AG04449 (cell line): ENCODE data around the gene HOXA13.
A peak's percentile ranks its signal among the peaks of the same experiment; 100 is the strongest.

Source experiments
- CTCF ChIA-PET: fragments of 350-600 bp; formaldehyde crosslinking; extraction: SDS; loops from one replicate; lab custom pipeline; 2021; ENCODE audit warnings: antibody characterized with exemption; lab: Yijun Ruan, JAX
- POLR2A ChIA-PET: fragments of 400-600, 350-600 bp; formaldehyde crosslinking; extraction: SDS; loops from one replicate; lab custom pipeline; 2020; ENCODE audit warnings: antibody characterized with exemption, inconsistent platforms; lab: Yijun Ruan, JAX
- DNase-seq: peaks from one replicate; pipeline ENCODE4 v3.0.0-alpha.2; 2010; ENCODE audit warnings: low read depth, low spot score
- H3K4me3 ChIP-seq: 2 replicates; pipeline ENCODE4 v1.5.1; 2011; ENCODE audit warnings: low read depth, mild to moderate bottlenecking, control low read depth, low read length
- CTCF ChIP-seq: IDR thresholded peaks from one replicate; pipeline ENCODE4 v1.5.1; 2011; ENCODE audit warnings: mild to moderate bottlenecking, moderate library complexity, low read length, control low read depth, inconsistent platforms; ENCODE audit not compliant: insufficient read depth; ENCODE audit errors: missing control alignments

HOXA13 gene

GRCh38 chr7:27245798-27246691 is 46.2 kb upstream of the HOXA13 start:
- no peak overlapping the region for H3K4me3 ChIP-seq
- no peak for DNase-seq
- ChIA-PET CTCF (no interaction called here), POLR2A (no interaction called here)
- TF ChIP-seq CTCF, result no peak

DNA sequence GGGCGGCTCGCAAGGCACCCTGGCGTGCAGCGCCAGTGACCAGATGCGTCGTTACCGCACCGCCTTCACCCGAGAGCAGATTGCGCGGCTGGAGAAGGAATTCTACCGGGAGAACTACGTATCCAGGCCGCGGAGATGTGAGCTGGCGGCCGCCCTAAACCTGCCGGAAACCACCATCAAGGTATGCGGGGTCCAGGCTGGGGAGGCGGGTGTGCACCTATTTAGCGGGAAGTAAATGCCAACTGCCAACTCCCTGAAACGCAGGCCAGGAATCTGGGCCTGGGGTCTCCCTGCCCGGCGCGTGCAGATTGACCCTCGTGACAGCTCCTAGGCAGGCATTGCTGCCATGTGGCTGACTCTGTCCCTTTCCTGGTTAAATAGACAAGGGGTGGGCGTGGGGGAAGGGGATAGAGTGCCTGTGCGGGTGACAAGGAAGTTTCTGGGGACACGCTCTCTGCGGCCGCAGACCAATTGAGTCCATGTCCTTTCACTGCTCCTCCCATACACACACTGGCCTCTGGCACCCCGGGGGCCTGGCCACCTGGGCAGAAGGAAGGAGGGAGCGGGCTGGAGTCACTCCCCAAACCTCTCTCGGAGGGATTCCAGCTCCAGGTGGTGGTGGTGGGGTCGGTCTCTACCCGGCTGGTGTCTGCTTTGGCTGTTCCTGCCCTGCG is 45.4 kb upstream of the HOXA13 start:
- no peak overlapping the region for H3K4me3 ChIP-seq
- DNase-seq, result no peak
- no peak for TF ChIP-seq CTCF
- CTCF ChIA-PET, result no interaction called here
- POLR2A ChIA-PET, result no interaction called here

- POLR2A ChIA-PET, result no interaction called here
- no peak for DNase-seq
Measured at GRCh38 chr7:27244488-27245123, 44.7 kb upstream of the HOXA13 start.

DNA sequence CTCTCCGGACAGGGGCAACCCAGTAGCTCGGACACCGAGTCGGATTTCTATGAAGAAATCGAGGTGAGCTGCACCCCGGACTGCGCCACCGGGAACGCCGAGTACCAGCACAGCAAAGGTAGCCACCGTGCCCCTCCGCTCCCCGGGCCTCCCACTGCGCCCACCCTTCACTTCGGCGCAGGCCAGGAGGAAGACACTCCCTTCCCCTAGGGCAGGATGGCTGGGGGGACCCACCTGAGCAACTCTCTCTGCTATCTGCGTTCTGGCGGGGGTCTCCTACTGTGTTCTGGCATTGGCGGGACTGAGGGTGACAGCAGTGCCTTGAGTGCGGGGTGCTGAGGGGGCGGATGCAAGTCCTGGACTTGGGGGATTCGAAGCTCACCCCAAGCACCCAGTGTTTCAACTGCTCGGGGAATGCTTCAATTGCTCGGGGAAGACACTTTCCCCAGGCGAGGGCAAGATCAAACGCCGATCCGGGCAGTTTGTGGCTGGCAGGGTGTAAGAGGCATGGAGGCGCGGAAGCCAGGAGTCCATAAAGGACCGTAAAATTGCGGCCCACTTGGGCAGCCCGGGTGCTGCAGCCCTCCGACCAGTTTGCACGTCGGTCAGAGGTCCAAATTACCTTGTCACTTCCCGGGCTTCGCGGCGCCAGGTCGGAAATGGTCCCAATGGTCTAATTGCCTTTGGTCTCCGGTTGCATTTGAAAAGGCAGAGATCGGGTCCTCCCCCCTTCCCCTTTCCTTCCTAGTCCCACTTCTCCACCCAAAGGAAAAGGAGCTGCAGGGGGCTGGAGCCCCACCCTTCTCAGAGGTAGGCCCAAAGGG is 43.7 kb upstream of the HOXA13 start:
- H3K4me3 ChIP-seq, result no peak overlapping the region
- POLR2A ChIA-PET, result no interaction called here
- no peak for TF ChIP-seq CTCF
- CTCF ChIA-PET, result no interaction called here
- no peak for DNase-seq

More at GRCh38 chr7:27244488-27245123, 44.7 kb upstream of the HOXA13 start:
- CTCF ChIA-PET, result no interaction called here
- H3K4me3 ChIP-seq, result no peak overlapping the region
- no peak for TF ChIP-seq CTCF

- no peak for TF ChIP-seq CTCF
- peak within 1 kb of the TSS; percentile 18; the same call in 1 of the 2 replicates for H3K4me3 ChIP-seq
- DNase-seq, result no peak
- POLR2A ChIA-PET, result no interaction called here
- CTCF ChIA-PET, result interaction anchor here (1.0 kb wide), 1 partner anchor 32 kb away, joined by 3 read pairs; no protein-coding TSS in a partner anchor
Measured at GRCh38 chr7:27242555-27243339, 42.9 kb upstream of the HOXA13 start, which contains the start of gene EVX1. EVX1 (plus strand) TSS chr7:27242802; CDS start chr7:27243031, 229 bp downstream.
